ENCODE results near the gene TRIM17. TPM values are rescaled to one million over a fixed set of nuclear protein-coding genes. Genes with fewer than 3 reads are reported as not detected.

The TRIM17 gene
- total and polyA plus RNA-seq, 10 donors: 0.36 to 7.1 (median 4.7) TPM

DNA sequence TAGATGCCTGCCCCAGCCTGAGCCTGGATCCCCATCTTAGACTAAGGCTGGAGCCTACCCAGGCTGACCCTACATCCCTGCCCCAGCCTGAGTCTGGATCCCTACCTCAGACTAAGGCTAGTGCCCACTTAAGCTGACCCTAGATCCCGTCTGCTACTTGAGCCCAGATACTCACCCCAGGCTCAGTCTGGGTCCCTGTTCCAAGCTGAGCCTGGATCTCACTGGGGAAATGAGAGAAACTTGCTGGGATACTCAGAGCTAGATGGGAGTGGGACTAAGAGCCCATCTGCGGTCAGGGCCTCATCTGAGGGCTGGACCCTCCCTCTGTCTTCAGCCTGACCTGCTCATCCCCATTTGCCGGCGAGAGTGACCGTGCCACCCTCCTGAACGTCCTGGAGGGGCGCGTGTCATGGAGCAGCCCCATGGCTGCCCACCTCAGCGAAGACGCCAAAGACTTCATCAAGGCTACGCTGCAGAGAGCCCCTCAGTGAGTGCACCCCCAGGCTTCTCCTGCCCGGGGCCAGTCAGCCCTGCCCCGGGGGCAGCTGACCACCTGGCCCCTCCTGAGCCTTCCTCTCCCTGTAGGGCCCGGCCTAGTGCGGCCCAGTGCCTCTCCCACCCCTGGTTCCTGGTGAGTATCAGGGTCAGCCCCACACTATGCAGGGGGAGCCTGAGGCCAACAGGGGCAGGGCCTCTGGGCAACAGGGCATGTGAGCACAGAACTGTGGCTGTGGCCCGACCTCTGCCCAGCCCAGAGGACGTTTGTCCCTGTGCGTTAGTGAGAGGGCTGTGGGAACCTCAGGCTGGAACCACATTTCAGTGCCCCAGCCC lies 46.8 kb downstream of the TRIM17 start:
- Histone ChIP-seq H3K27ac (no peak overlapping the region), H3K9me3 (no peaks in the 10 kb centered on the region), H3K4me1 (peaks cover 3 to 55% (median 30%) of the 10 kb centered on the region in 6 donors), H3K4me3 (no peak overlapping the region), H3K27me3 (replicated peaks in 1 of 7) (no peaks in the 10 kb centered on the region), H3K36me3 (no peaks in the 10 kb centered on the region)
- peak; percentile 75 for DNase-seq
- 87 to 94% (median 92%) methylated on average over 12 to 18 of the region's 18 CpGs for WGBS, 5 donors
- TF ChIP-seq, protein P1, sequence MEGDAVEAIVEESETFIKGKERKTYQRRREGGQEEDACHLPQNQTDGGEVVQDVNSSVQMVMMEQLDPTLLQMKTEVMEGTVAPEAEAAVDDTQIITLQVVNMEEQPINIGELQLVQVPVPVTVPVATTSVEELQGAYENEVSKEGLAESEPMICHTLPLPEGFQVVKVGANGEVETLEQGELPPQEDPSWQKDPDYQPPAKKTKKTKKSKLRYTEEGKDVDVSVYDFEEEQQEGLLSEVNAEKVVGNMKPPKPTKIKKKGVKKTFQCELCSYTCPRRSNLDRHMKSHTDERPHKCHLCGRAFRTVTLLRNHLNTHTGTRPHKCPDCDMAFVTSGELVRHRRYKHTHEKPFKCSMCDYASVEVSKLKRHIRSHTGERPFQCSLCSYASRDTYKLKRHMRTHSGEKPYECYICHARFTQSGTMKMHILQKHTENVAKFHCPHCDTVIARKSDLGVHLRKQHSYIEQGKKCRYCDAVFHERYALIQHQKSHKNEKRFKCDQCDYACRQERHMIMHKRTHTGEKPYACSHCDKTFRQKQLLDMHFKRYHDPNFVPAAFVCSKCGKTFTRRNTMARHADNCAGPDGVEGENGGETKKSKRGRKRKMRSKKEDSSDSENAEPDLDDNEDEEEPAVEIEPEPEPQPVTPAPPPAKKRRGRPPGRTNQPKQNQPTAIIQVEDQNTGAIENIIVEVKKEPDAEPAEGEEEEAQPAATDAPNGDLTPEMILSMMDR (IDR thresholded peaks at IDR 0.05 in 8 of 11, conservative IDR thresholded peaks at IDR 0.05 in 3 of 11): no peak
- no peak for TF ChIP-seq POLR2A (IDR thresholded peaks at IDR 0.05)
- intact Hi-C loops (cut with DNase I; ENCODE audit: low total_unique reads): no loop called here

DNA sequence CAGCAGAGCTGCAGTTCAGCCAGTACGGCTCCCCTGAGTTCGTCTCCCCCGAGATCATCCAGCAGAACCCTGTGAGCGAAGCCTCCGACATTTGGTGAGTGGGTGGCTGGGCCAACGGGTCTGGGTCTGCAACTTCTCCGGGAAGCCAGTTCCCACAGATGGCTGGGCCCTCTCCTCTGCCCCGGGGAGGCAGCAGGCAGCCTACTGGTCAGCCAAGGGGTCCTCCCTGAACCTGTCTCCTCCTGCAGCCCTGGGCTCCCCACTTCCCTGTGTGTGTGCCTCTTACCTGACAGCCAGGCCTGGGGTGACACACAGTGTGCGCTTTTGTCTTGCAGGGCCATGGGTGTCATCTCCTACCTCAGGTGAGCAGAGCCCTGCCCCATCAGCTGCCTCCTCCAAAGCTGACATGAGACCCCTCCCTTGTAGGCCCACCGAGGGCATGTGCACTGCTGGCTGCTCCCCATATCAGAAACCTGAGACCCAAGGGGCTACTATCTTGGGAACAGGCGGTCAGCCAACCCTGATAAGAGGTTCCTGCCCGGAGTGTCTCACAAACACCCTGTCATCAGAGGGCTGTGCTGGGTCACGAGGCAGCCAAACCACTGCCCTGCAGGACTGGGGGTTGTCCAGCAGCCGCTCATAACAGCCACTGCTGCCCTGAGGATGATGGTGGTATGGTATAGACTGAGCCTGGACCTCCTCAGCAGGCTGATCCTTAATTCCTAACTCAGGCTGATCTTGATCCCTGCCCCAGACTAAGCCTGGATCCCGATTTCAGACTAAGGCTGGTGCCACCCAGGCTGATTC lies 47.7 kb downstream of the TRIM17 start:
- Histone ChIP-seq H3K27me3 (replicated peaks in 1 of 7) (no peaks in the 10 kb centered on the region), H3K36me3 (no peaks in the 10 kb centered on the region), H3K9me3 (no peaks in the 10 kb centered on the region), H3K27ac (no peak overlapping the region), H3K4me1 (peaks cover 3 to 48% (median 23%) of the 10 kb centered on the region in 6 donors), H3K4me3 (no peak overlapping the region)
- TF ChIP-seq POLR2A (IDR thresholded peaks at IDR 0.05) (no peak), POLR2AphosphoS5 (IDR thresholded peaks at IDR 0.05) (no peak)
- TF ChIP-seq, protein P1 (IDR thresholded peaks at IDR 0.05 in 8 of 11, conservative IDR thresholded peaks at IDR 0.05 in 3 of 11): no peak
- intact Hi-C loops (cut with DNase I; ENCODE audit: low total_unique reads): no loop called here
- peak; percentile 69 for DNase-seq
- 80 to 89% (median 84%) methylated on average over 10 to 15 of the region's 15 CpGs for whole genome bisulfite sequencing, 5 donors

DNA sequence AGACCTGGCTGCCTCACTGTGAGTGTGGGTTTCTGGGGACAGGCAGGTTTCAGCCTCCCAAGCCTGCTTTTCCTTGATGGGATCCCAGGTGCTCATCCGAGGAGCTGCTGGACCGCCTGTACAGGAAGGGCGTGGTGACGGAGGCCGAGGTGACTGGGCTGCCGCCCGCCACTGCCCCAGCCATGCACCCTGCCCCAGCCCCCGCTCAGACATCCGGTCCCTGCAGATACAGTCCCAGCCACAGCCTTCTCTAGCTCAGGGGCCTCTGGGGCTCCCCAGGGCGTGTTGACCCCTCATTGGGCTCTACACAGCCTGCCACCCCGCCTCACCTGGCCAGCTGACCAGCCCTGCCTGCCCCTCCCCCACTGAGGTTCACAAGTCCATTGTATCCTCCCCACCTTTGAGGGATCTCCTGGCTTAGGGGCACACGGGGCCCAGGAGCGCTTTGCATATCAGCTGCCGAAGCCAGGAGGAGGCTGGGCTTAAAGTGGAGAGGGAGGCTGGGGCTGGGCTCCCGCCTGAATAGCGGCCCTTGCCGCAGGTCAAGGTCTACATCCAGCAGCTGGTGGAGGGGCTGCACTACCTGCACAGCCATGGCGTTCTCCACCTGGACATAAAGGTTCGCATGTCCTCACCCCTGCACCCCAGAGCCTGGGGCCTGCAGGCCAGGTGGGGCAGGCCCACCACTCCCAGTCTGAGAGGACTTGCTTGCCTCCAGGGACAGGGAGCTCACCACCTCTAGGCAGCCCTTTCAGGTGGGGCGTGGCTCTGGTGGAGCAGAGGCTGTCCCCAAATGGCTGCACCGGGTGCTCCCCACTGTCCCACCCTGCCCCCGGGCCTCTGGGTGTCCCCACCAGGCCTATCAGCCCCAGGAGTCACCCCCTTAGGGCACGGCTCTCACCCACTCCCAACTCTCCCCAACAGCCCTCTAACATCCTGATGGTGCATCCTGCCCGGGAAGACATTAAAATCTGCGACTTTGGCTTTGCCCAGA lies 48.6 kb downstream of the TRIM17 start:
- TF ChIP-seq POLR2AphosphoS5 (IDR thresholded peaks at IDR 0.05) (peak in 2 of 3 donors; percentile 46 to 70), POLR2A (IDR thresholded peaks at IDR 0.05) (no peak)
- intact Hi-C loops (cut with DNase I; ENCODE audit: low total_unique reads): no loop called here
- H3K4me1 ChIP-seq: peaks cover 3 to 39% (median 18%) of the 10 kb centered on the region in 6 donors
- H3K27me3 ChIP-seq (replicated peaks in 1 of 7): no peaks in the 10 kb centered on the region
- WGBS, 5 donors: 67 to 76% (median 68%) methylated on average over 12 to 25 of the region's 25 CpGs
- H3K4me3 ChIP-seq: no peak overlapping the region
- H3K27ac ChIP-seq: no peak overlapping the region
- no peaks in the 10 kb centered on the region for H3K36me3 ChIP-seq
- no peaks in the 10 kb centered on the region for H3K9me3 ChIP-seq
- peak; percentile 76 for DNase-seq
